Measurements from ENCODE around the gene ADGRD1. TPM values are rescaled to one million over a fixed set of nuclear protein-coding genes. Genes with fewer than 3 reads are reported as not detected.

The ADGRD1 gene
- total RNA-seq, 1 donor from 2014 or later = 0.98 TPM

DNA sequence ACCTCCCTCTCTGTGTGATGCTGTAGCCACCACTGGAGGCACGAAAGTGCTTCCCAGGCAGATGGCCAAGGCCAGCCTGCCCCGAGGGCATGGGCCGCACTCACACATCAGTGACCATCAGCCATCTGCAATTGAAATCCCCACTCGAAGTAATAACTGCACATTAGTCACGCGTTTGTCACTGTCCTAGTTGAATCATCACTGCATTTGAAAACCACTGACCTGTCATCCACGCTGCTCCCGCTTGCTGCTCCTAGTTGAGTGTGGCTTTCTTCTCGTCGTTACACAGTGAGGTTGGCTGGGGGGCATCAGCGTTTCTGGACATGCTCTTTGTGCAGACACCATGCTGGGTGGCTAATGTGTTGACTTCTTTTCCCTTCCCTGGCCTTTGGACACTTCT, 176.1 kb downstream of the ADGRD1 start:
- H3K4me1 Mint-ChIP-seq = peaks cover 33% of the 10 kb centered on the region
- TF ChIP-seq, protein P1, sequence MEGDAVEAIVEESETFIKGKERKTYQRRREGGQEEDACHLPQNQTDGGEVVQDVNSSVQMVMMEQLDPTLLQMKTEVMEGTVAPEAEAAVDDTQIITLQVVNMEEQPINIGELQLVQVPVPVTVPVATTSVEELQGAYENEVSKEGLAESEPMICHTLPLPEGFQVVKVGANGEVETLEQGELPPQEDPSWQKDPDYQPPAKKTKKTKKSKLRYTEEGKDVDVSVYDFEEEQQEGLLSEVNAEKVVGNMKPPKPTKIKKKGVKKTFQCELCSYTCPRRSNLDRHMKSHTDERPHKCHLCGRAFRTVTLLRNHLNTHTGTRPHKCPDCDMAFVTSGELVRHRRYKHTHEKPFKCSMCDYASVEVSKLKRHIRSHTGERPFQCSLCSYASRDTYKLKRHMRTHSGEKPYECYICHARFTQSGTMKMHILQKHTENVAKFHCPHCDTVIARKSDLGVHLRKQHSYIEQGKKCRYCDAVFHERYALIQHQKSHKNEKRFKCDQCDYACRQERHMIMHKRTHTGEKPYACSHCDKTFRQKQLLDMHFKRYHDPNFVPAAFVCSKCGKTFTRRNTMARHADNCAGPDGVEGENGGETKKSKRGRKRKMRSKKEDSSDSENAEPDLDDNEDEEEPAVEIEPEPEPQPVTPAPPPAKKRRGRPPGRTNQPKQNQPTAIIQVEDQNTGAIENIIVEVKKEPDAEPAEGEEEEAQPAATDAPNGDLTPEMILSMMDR (conservative IDR thresholded peaks at IDR 0.05) = no peak
- no peak overlapping the region for H3K4me3 Mint-ChIP-seq
- DNase-seq (ENCODE audit: low read depth, low spot score) = no peak
- H3K9me3 Mint-ChIP-seq = peaks cover 2% of the 10 kb centered on the region
- H3K36me3 Mint-ChIP-seq (ENCODE audit: low read depth) = no peaks in the 10 kb centered on the region
- H3K27ac Mint-ChIP-seq (ENCODE audit: unreplicated experiment) = peak overlapping the region; percentile 92
- H3K27me3 Mint-ChIP-seq (ENCODE audit: low read depth) = no peaks in the 10 kb centered on the region

DNA sequence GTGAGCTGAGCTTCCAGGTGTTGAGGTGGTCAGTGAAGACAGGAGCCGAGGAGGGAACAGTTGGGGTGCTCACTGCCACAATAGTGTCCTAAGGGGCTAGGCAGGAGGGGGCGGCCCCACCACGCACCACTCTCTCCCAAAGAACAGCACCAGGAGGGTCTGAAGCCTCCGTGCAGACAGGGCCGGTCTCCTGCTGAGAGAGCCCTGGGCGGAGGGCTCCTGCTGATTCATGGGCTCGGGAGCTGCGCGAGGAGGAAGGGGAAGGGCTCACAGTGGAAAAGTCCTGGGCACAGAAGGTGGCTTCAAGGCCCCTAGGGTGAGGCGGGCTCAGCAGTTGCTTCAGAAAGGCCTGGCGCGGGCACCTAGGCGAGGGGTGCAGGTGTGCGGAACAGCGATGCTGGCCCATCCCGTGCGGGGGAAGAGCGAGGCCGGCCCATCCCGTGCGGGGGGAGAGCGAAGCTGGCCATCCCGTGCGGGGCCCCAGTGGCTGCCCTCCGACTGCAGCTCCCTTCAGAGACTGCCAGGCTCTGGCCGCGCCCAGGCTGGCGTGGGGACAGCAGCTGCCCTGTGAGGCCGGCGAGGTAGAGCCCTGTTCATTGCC, 176.7 kb downstream of the ADGRD1 start:
- no peak overlapping the region for H3K27ac Mint-ChIP-seq (ENCODE audit: unreplicated experiment)
- no peak for DNase-seq (ENCODE audit: low read depth, low spot score)
- no peak overlapping the region for H3K4me3 Mint-ChIP-seq
- no peaks in the 10 kb centered on the region for H3K36me3 Mint-ChIP-seq (ENCODE audit: low read depth)
- peaks cover 33% of the 10 kb centered on the region for H3K4me1 Mint-ChIP-seq
- H3K9me3 Mint-ChIP-seq = peaks cover 2% of the 10 kb centered on the region
- TF ChIP-seq, protein P1 (conservative IDR thresholded peaks at IDR 0.05) = no peak
- H3K27me3 Mint-ChIP-seq (ENCODE audit: low read depth) = no peaks in the 10 kb centered on the region

DNA sequence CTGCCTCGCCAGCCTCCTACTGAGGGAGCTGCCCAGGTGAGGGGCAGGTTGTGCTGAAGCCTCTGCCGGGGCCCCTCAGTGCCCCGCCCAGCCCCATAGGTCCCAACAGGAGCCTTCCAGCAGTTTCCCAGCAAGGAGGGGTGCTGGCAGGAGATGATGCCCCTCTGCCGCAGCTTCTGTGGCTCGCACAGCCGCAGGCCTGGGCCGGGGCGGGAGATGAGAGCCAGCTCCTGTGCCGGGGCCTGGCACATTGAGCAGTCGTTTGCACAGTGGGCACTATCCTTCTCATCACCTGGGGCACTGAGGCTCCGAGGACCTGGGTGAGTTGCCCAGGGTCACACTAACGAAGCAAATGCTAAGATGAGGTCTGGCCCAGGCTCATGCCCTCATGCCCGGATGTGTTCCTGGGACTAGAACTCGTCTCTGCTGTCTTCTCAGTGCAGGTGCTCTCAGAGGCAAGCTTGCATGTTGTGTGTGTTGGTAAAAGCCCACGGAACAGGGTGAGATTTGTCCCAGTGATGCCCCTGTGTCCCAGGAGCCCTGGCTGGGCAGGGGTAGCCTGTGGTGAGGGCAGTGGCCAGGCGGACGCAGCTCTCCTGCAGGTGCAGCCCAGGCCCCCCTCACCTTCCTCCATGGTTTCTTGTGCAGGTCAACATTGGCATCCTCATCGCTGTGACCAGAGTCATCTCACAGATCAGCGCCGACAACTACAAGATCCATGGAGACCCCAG, 177.5 kb downstream of the ADGRD1 start:
- Mint-ChIP-seq H3K4me3 (no peak overlapping the region), H3K27ac (ENCODE audit: unreplicated experiment) (no peak overlapping the region), H3K27me3 (ENCODE audit: low read depth) (no peaks in the 10 kb centered on the region), H3K9me3 (peaks cover 2% of the 10 kb centered on the region), H3K4me1 (peaks cover 33% of the 10 kb centered on the region), H3K36me3 (ENCODE audit: low read depth) (no peaks in the 10 kb centered on the region)
- TF ChIP-seq, protein P1 (conservative IDR thresholded peaks at IDR 0.05) = no peak
- no peak for DNase-seq (ENCODE audit: low read depth, low spot score)

DNA sequence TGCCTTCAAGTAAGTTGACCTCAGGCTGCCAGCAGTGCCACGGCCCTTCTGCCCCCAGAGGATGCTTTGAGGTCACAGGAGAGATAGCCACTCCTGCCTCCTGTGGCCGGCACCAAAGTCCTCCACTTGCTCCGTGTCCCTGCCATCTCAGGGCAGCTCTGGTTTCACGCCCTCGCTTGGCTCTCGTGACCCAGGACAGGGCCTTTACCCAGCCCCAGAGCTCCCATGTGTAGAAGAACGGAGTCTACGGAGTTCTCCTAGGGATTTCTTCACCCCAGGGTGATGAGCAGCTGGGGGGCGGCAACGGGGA, 178.1 kb downstream of the ADGRD1 start:
- no peak for DNase-seq (ENCODE audit: low read depth, low spot score)
- H3K4me3 Mint-ChIP-seq = no peak overlapping the region
- peaks cover 34% of the 10 kb centered on the region for H3K4me1 Mint-ChIP-seq
- TF ChIP-seq, protein P1 (conservative IDR thresholded peaks at IDR 0.05) = no peak
- H3K27me3 Mint-ChIP-seq (ENCODE audit: low read depth) = no peaks in the 10 kb centered on the region
- H3K9me3 Mint-ChIP-seq = peaks cover 2% of the 10 kb centered on the region
- H3K36me3 Mint-ChIP-seq (ENCODE audit: low read depth) = no peaks in the 10 kb centered on the region
- no peak overlapping the region for H3K27ac Mint-ChIP-seq (ENCODE audit: unreplicated experiment)

DNA sequence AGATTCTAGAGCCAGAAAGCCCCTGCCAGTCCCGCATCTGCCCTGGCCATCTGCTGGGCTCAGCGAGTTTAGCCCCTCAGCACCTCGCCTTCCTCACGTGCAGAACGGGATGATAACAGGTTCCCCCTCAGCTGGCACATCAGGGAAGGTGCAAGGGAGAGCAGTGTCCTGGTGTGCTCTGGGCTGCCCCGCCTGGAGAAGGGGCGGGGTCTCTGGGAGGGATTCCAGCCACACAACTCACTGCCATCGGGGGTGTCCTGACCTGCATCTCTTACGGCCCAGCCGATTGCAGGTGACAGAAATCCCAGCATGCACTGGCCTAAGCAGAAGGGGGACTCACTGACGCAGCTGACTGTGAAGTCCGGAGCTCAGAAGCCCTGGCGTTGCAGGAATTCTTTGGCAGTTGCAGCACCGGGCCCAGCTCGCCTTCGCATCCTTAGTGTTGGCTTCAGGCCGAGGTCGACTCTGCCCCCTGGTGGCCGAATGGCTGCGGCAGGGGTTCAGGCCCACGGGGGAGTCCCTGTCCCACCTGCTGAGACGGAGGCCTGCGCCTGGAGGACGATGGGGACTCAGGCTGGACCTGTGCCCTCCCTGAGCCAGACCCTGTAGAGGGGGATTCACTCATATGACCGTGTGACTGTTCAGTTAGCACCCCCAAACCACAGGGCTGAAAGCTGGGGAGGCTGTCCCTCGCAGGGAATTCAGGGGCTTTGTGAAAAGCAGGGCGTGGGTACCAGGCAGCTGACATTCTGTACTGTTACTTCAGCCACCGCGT, 178.6 kb downstream of the ADGRD1 start:
- TF ChIP-seq, protein P1 (conservative IDR thresholded peaks at IDR 0.05) = peak; percentile 93
- no peaks in the 10 kb centered on the region for H3K9me3 Mint-ChIP-seq
- H3K4me3 Mint-ChIP-seq = no peak overlapping the region
- peak; percentile 95 for DNase-seq (ENCODE audit: low read depth, low spot score)
- no peak overlapping the region for H3K27ac Mint-ChIP-seq (ENCODE audit: unreplicated experiment)
- H3K4me1 Mint-ChIP-seq = peaks cover 39% of the 10 kb centered on the region
- no peaks in the 10 kb centered on the region for H3K27me3 Mint-ChIP-seq (ENCODE audit: low read depth)
- H3K36me3 Mint-ChIP-seq (ENCODE audit: low read depth) = no peaks in the 10 kb centered on the region
